HepG2 (cell line): Measurements from ENCODE around the gene DENND4A. TPM values are rescaled to one million over a fixed set of nuclear protein-coding genes. Genes with fewer than 3 reads are reported as not detected.

Experiments used
- ATAC-seq: fragments of 200-7000 bp; cut with Tn5 transposase; 3 replicates; pipeline ENCODE4 v1.9.1; 2020; ENCODE audit warnings: mild to moderate bottlenecking, moderate library complexity
- BruUV-seq: library from RNA; stranded (reverse); fragments of 400-500 nt; replicated peaks from 2 replicates; lab custom pipeline; 2021; lab: Mats Ljungman, UMichigan
- CTCF ChIA-PET: fragments of 300-600 bp; formaldehyde crosslinking; extraction: SDS; loops from one replicate; lab custom pipeline; 2021; ENCODE audit warnings: low total read pairs, inconsistent platforms, low intra/inter-chr PET ratio; lab: Yijun Ruan, JAX
- POLR2A ChIA-PET: fragments of 350-600 bp; sonication (Branson Sonifier 250); formaldehyde crosslinking; loops from one replicate; lab custom pipeline; 2020; ENCODE audit warnings: antibody characterized with exemption, inconsistent platforms; lab: Yijun Ruan, JAX
- DNase-seq: peaks from one replicate; pipeline ENCODE4 v3.0.0-alpha.2; 2015; ENCODE audit warnings: low spot score
- FAIRE-seq: peaks from 3 replicates; lab custom pipeline; 2011; peaks lifted over from hg19 to GRCh38; lab: Jason Lieb, UNC
- H2AFZ ChIP-seq: one replicate; pipeline ENCODE4 v1.6.1; 2011; ENCODE audit warnings: low read length, inconsistent platforms
- H3K27ac ChIP-seq: fragments of 300-600 bp; 3 replicates; pipeline ENCODE4 v1.8.0; 2011; ENCODE audit warnings: mixed run types, mild to moderate bottlenecking, mixed read lengths, low read length, inconsistent platforms; ENCODE audit not compliant: insufficient read depth; ENCODE audit errors: extremely low read length
- H3K27me3 ChIP-seq, 2 experiments: fragments of 200-600 bp in 1 of 2; 2 replicates in 1 of 2; 3 replicates in 1 of 2; pipeline versions ENCODE4 v1.6.0 to v1.8.0; 2011; ENCODE audit warnings: low read length in 2 of 2, mild to moderate bottlenecking in 2 of 2, moderate library complexity in 2 of 2, inconsistent platforms in 1 of 2; ENCODE audit not compliant: insufficient read depth in 2 of 2, control insufficient read depth in 1 of 2
- H3K36me3 ChIP-seq, 2 experiments: fragments of 200-600 bp in 1 of 2; replicated peaks in 1 of 2; 2 replicates in 1 of 2; 3 replicates in 1 of 2; pipeline versions ENCODE4 v1.5.1 to v1.8.0; 2011; ENCODE audit warnings: low read length in 2 of 2, inconsistent platforms in 1 of 2; ENCODE audit not compliant: insufficient read depth in 2 of 2, control insufficient read depth in 1 of 2
- H3K4me1 ChIP-seq: 2 replicates; pipeline ENCODE4 v1.5.1; 2012; ENCODE audit warnings: low read length, inconsistent platforms; ENCODE audit not compliant: insufficient read depth
- H3K4me2 ChIP-seq: 2 replicates; pipeline ENCODE4 v1.6.0; 2011; ENCODE audit warnings: low read depth, low read length, inconsistent platforms
- H3K4me3 ChIP-seq, 3 experiments: fragments of 200-600 bp in 1 of 3; sonication (generic), shearing (Covaris generic) in 1 of 3; replicated peaks in 1 of 3; 2 replicates each; pipeline ENCODE4 v1.5.1; 2011 to 2016; ENCODE audit warnings: low read length in 3 of 3, inconsistent platforms in 2 of 3, low read depth in 2 of 3, mild to moderate bottlenecking in 2 of 3, control low read depth in 1 of 3, mixed read lengths in 1 of 3; ENCODE audit not compliant: insufficient read depth in 1 of 3
- H3K79me2 ChIP-seq: one replicate; pipeline ENCODE4 v1.6.1; 2011; ENCODE audit warnings: low read length, inconsistent platforms; ENCODE audit not compliant: insufficient read depth
- H3K9ac ChIP-seq: 2 replicates; pipeline ENCODE4 v1.6.0; 2011; ENCODE audit warnings: mild to moderate bottlenecking, low read depth, low read length, inconsistent platforms; ENCODE audit not compliant: insufficient read depth
- H3K9me3 ChIP-seq: 2 replicates; pipeline ENCODE4 v1.5.1; 2012; ENCODE audit warnings: mild to moderate bottlenecking, low read length
- H4K20me1 ChIP-seq: 2 replicates; pipeline ENCODE4 v1.6.0; 2011; ENCODE audit warnings: inconsistent platforms, mild to moderate bottlenecking, low read length, moderate library complexity; ENCODE audit not compliant: insufficient read depth
- FIP1L1 ChIP-seq: fragments of 200-400 bp; formaldehyde crosslinking; IDR thresholded peaks from 2 replicates; pipeline ENCODE4 v1.6.1; 2018; ENCODE audit warnings: low read depth, mild to moderate bottlenecking, low read length, moderate library complexity, borderline replicate concordance; ENCODE audit not compliant: insufficient read depth
- GABPB1 ChIP-seq: IDR thresholded peaks from 2 replicates; pipeline ENCODE4 v1.6.1; 2016; ENCODE audit warnings: mild to moderate bottlenecking, missing genetic modification reagents, moderate library complexity, missing compliant biosample characterization
- PHF8 ChIP-seq: sonication (generic); formaldehyde crosslinking; IDR thresholded peaks from 2 replicates; pipeline ENCODE4 v1.5.0; 2020; ENCODE audit warnings: missing genetic modification reagents
- ZBTB42 ChIP-seq: sonication (generic); formaldehyde crosslinking; IDR thresholded peaks from 2 replicates; pipeline ENCODE4 v1.5.0; 2020; ENCODE audit warnings: mild to moderate bottlenecking, missing genetic modification reagents
- ZEB1 ChIP-seq: IDR thresholded peaks from 2 replicates; pipeline ENCODE4 v1.6.1; 2012; ENCODE audit warnings: mild to moderate bottlenecking, low read depth, inconsistent platforms; ENCODE audit not compliant: insufficient replicate concordance
- ZNF121 ChIP-seq: sonication (generic); formaldehyde crosslinking; IDR thresholded peaks from 2 replicates; pipeline ENCODE4 v1.5.0; 2020; ENCODE audit warnings: mild to moderate bottlenecking, missing genetic modification reagents
- ZNF180 ChIP-seq: sonication (generic); formaldehyde crosslinking; IDR thresholded peaks from 2 replicates; pipeline ENCODE4 v1.4.0; 2020; ENCODE audit warnings: low read depth, missing genetic modification reagents, borderline replicate concordance
- ZNF207 ChIP-seq: fragments of 450-650 bp; IDR thresholded peaks from 2 replicates; pipeline ENCODE4 v1.6.1; 2016; ENCODE audit warnings: antibody characterized with exemption, borderline replicate concordance
- ZNF567 ChIP-seq: sonication (generic); formaldehyde crosslinking; IDR thresholded peaks from 2 replicates; pipeline ENCODE4 v1.8.1; 2023; ENCODE audit warnings: mild to moderate bottlenecking, missing genetic modification reagents, borderline replicate concordance
- ZNF75D ChIP-seq: sonication (generic); formaldehyde crosslinking; IDR thresholded peaks from 2 replicates; pipeline ENCODE4 v1.8.1; 2023; ENCODE audit warnings: missing genetic modification reagents, mild to moderate bottlenecking, borderline replicate concordance
- ZNF770 ChIP-seq: sonication (generic); formaldehyde crosslinking; IDR thresholded peaks from 2 replicates; pipeline ENCODE4 v1.5.0; 2020; ENCODE audit warnings: mild to moderate bottlenecking, missing genetic modification reagents
- ZNF879 ChIP-seq: sonication (generic); formaldehyde crosslinking; IDR thresholded peaks from 2 replicates; pipeline ENCODE4 v1.8.1; 2023; ENCODE audit warnings: missing genetic modification reagents
- ZNF891 ChIP-seq: sonication (generic); formaldehyde crosslinking; IDR thresholded peaks from 2 replicates; pipeline ENCODE4 v1.5.0; 2020; ENCODE audit warnings: mild to moderate bottlenecking, missing genetic modification reagents
- WGBS: methylation state at CpG from one replicate; pipeline ENCODE4 v1.1.6; 2017; ENCODE audit warnings: low lambda C conversion rate; 5-methylcytosine and 5-hydroxymethylcytosine counted together
- in situ Hi-C: cut with HindIII; loops from 2 replicates; pipeline ENCODE4 v1.10.0; 2017; ENCODE audit warnings: low pct_unique_long_range_greater_than_20kb; ENCODE audit not compliant: extremely low pct_ligation_motif_present
- intact Hi-C: fragments of 100-400 bp; cut with micrococcal nuclease; formaldehyde crosslinking; loops from one replicate; pipeline ENCODE4 v1.10.0; 2022; ENCODE audit not compliant: unreplicated experiment
- polyA plus RNA-seq, 8 experiments: library from polyadenylated mRNA; depleted of rRNA in 3 of 8; stranded (reverse) in 7 of 8; unstranded in 1 of 8; fragments of >200 nt; fragmentation: Illumina TruSeq in 4 of 8; extraction: Trizol in 4 of 8; gene quantifications; 2 replicates each; pipeline versions ENCODE4 v1.2.1 to v1.2.3, GENCODE V29; 2011 to 2016; ENCODE audit warnings: low read depth in 4 of 8, missing spikeins in 1 of 8, mixed read lengths in 1 of 8; ENCODE audit not compliant: insufficient read depth in 1 of 8
- total RNA-seq, 5 experiments: library from RNA; depleted of rRNA; stranded (reverse); fragments of >200 nt; fragmentation: Illumina TruSeq; extraction: Trizol; gene quantifications; 2 replicates each; pipeline ENCODE4 v1.2.3, GENCODE V29; 2016; ENCODE audit warnings: low read depth in 1 of 5

Gene DENND4A
- total and polyA plus RNA-seq, 2 of the 13 experiments (the other 11 are each of a cell fraction or from before 2014, with no cell fraction given) = 13.2 to 18.6 TPM

- H3K4me3 ChIP-seq = 0 out of 6 replicates have a peak overlapping the region, but pooled peaks of 1 of the 3 experiments have one; percentile 98
- no peak overlapping the region for H2AFZ ChIP-seq
- intact Hi-C loops = no loop called here
- peak overlapping the region; percentile 30 for H3K27ac ChIP-seq
- WGBS = 95% methylated on average over 3 of the region's 3 CpGs
- no peak overlapping the region for H3K9ac ChIP-seq
- in situ Hi-C loops = no loop called here
- H3K36me3 ChIP-seq = peaks cover 3 to 5% of the 10 kb centered on the region in 2 experiments; a peak in 2 of 5 replicates
- peak overlapping the region; percentile 74 for H3K4me2 ChIP-seq
- peaks cover 54% of the 10 kb centered on the region for H3K4me1 ChIP-seq
- H3K9me3 ChIP-seq = no peaks in the 10 kb centered on the region
- no peak for DNase-seq
- no peaks in the 10 kb centered on the region; a peak in 1 of 5 replicates for H3K27me3 ChIP-seq
- no TSS peak for BruUV-seq
- ChIA-PET POLR2A (no interaction called here), CTCF (no interaction called here)
- FAIRE-seq = no peak
- peaks cover 75% of the 10 kb centered on the region for H3K79me2 ChIP-seq
- H4K20me1 ChIP-seq = no peaks in the 10 kb centered on the region
- no peak for ATAC-seq
- TF ChIP-seq PHF8 (CRISPR knock-in tag) (no peak), FIP1L1 (no peak), ZNF121 (peak; percentile 65; the same call in 1 of the 2 replicates), ZNF770 (peak; percentile 44; the same call in 1 of the 2 replicates), ZNF207 (no peak)
These were observed 3.0 kb downstream of the DENND4A start for GRCh38 chr15:65789105-65789504.

- FAIRE-seq = no peak
- intact Hi-C loops = loop anchor here (2.0 kb wide), 2 partner anchors 18 to 42 kb away; no protein-coding TSS in a partner anchor
These were observed 4.8 kb downstream of the DENND4A start for GRCh38 chr15:65787260-65787659.

More at GRCh38 chr15:65787260-65787659, 4.8 kb downstream of the DENND4A start:
- H2AFZ ChIP-seq = no peak overlapping the region
- H3K4me3 ChIP-seq = peak overlapping the region in 1 of 3 experiments; percentile 7; a peak in 2 of 6 replicates
- peaks cover 6% of the 10 kb centered on the region; the same call in 1 of the 2 replicates for H4K20me1 ChIP-seq
- WGBS = 39% methylated on average over 2 of the region's 2 CpGs
- ATAC-seq (no peak), DNase-seq (no peak)
- ChIA-PET POLR2A (interaction anchor here (1.0 to 2.0 kb wide), 2 partner anchors 20 to 82 kb away, joined by 3 to 5 read pairs; partner anchors contain the start of gene RAB11A), CTCF (interaction anchor here (1.9 kb wide), 1 partner anchor 45 kb away, joined by 5 read pairs; no protein-coding TSS in a partner anchor)
- in situ Hi-C loops = no loop called here
- no TSS peak for BruUV-seq
- TF ChIP-seq ZNF567 (CRISPR knock-in tag) (no peak), ZNF891 (CRISPR knock-in tag) (no peak), ZNF180 (no peak), ZEB1 (no peak), ZBTB42 (CRISPR knock-in tag) (no peak), GABPB1 (CRISPR knock-in tag) (no peak), ZNF75D (CRISPR knock-in tag) (no peak), ZNF879 (CRISPR knock-in tag) (no peak)
- peaks cover 48% of the 10 kb centered on the region for H3K4me1 ChIP-seq
- peak overlapping the region; percentile 72 for H3K27ac ChIP-seq
- no peaks in the 10 kb centered on the region; a peak in 1 of 5 replicates for H3K27me3 ChIP-seq
- peak overlapping the region; percentile 47 for H3K4me2 ChIP-seq
- H3K36me3 ChIP-seq = peaks cover 3 to 8% of the 10 kb centered on the region in 2 experiments; a peak in 3 of 5 replicates
- H3K9me3 ChIP-seq = no peaks in the 10 kb centered on the region
- H3K79me2 ChIP-seq = peaks cover 88% of the 10 kb centered on the region
- peak overlapping the region; percentile 48; the same call in 1 of the 2 replicates for H3K9ac ChIP-seq
